CD4-positive, alpha-beta T cell treated with Interleukin-17A for 4 hours (primary cell): ENCODE results near the gene CALCA.
"Not testable (repeated sequence)": the region's sequence is repeated elsewhere in the genome, so short reads cannot be mapped to it uniquely, and the experiment has no call there.

Source experiments
- DNase-seq: peaks from one replicate; pipeline ENCODE4 v3.0.0-alpha.2; 2020; ENCODE audit warnings: mixed read lengths

The CALCA gene, protein sequence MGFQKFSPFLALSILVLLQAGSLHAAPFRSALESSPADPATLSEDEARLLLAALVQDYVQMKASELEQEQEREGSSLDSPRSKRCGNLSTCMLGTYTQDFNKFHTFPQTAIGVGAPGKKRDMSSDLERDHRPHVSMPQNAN

GRCh38 chr11:14971865-14972580, at the start of gene CALCA:
Gene CALCA, minus strand, starts transcription at chr11:14972351. Its CDS starts 1,159 bp downstream, at chr11:14971192.
- no peak for DNase-seq

DNA sequence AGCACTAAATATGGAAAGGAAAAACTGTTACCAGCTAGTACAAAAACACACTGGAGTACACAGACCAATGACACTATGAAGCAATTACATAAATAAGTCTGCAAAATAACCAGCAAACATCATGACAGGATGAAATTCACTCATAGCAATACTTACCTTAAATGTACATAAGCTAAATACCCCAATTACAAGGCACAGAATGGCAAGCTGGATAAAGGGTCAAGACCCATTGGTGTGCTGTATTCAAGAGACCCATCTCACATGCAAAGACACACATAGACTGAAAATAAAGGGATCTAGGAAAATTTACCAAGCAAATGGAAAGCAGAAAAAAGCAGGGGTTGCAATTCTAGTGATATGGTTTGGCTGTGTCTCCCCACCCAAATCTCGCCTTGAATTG, 44.0 kb upstream of the CALCA start:
- no peak for DNase-seq

- DNase-seq: no peak
Measured at GRCh38 chr11:15011776-15012345, 39.7 kb upstream of the CALCA start.

GRCh38 chr11:15010865-15011264, 38.7 kb upstream of the CALCA start:
- no peak for DNase-seq

GRCh38 chr11:15006139-15006759, 34.1 kb upstream of the CALCA start:
- DNase-seq: peak; percentile 10

DNA sequence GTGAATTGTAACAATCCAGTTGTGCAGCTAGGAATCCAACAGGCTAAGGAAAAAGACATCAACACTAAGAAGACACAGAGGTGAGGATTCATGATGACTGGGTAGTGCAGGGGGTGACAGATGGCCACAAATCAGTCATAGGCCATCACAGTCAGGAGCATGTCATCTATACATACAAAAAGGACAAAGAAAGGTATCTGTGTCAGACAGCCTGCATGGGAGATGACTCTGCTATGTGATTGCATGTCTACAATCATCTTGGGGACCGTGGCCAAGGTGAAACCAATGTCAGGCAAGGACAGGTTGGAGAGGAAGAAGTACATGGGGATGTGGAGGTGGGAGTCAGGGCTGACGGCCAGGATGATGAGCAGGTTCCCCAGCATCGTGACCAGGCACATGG, 16.0 kb upstream of the CALCA start:
- not testable (repeated sequence) for DNase-seq

- no peak for DNase-seq
Measured at GRCh38 chr11:14981507-14981906, 9.4 kb upstream of the CALCA start.

DNA sequence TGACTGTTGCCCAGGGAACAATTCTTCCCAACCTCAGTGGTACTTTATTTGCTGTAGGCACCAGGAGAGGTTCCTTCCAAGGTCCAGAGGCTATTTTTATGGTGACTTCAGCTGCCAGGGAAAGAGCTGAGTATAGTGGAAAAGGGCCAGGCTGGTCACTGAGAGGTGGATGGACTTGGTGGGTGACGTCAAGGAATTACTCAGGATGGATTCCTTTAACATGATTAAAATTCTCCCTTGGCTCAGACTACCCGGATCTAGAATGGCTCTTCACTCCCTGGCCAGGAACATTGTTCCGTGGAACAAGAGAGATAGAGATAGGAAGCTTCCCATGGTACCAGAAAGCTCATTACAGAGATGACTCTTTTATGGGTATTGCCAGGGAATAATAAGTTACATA, 8.7 kb upstream of the CALCA start:
- no peak for DNase-seq

- no peak for DNase-seq
Measured at GRCh38 chr11:14977101-14977880, 5.1 kb upstream of the CALCA start.

GRCh38 chr11:14975252-14975587, 3.1 kb upstream of the CALCA start:
- no peak for DNase-seq

DNA sequence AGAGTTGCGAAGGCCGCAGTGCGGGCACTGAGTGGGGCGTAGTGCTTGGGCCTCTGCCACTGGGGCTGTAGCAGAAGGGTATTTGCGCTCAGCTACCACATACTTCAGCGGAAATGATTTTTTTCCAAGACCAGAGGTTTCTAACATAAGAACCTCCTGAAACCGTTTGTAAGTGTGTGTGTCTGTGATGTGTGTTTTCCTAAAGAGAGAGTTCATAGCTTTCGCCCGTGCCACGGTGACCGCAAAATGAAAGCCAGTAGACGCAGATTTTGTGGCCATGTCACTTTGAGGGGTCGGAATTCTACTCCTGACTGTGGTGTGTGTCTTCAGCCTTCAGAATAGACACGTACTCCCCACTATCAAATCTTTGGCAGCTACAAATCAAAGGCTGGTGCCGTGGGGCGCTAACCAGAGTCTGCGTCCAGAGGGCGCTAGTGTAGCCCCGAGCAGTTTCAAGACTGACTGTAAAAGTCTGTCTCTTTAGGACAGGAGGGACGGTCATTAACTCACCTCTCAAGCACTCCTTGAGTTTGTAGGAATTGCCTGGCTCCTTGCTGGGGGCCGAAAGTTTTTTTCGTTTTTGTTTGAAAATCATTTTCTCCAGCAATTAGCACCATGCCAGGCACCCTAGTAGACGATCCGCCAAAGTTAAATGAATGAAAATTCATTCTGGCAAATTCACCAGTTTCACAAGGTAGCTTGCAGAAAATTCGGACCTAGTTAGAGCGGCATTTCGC, 2.5 kb upstream of the CALCA start:
- peak; percentile 60 for DNase-seq

- DNase-seq: peak; percentile 24
Measured at GRCh38 chr11:14973621-14974514, 1.7 kb upstream of the CALCA start.

DNA sequence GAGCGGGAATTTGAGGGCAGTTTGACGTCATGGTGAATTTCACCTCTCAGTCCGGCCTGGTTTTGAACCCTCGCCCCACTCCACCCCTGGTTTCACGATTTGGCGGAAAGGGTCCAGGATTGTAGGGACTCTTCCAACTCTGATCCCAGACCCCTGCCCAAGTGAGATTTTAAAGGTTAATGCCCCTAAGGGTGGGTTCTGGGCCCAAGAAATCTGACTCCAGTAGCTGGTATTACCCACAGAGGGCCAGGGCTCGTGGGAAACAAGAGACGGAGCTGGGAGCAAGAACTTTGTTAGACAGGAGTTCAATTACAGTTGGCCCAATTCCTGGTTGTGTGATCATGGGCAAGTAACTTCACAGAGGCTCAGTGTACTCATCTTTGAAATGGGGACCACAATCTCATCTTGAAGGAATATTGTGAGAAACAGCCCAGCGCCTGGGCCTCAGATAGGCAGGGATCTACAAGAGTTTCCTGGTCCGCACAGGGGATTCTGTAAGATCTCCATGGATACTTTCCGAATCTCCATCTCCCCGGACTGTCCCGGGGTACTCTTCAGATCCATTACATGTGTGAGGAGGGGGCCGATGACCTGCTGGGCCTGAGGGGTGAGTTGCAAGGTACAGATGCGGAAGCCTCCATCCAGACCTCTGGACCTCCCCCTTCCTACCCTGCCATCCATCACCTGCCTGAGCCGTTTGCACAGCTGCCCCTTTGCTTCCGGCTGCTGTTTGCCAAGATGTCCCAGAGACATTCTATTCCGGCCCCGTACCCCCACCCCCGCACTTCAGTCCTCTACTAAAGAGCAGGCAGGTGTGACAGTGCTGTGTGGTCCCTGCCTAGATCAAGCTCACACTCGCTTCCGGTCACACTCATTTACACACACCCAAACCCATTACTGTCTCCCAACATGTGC, 687 bp upstream of the CALCA start:
- DNase-seq: no peak

DNA sequence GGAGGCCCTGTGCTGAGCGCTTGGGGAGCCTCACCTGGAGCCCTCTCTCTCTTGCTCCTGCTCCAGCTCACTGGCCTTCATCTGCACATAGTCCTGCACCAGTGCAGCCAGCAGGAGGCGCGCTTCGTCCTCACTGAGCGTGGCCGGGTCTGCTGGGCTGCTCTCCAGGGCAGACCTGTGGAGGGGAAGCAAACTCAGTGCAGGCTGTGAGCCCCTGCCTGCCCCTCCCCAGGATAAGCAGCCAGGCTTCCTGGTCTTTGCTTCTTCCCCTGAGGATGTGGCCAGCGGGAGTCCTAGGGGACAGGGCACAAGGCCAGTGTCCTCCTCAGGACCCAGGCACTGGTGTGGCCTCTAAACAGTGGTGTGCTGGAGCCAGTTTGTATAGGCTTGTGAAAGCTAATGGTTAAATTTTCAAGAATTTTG, 2.2 kb downstream of the CALCA start:
- DNase-seq: peak; percentile 48

GRCh38 chr11:14967581-14968243, 4.4 kb downstream of the CALCA start:
- no peak for DNase-seq

GRCh38 chr11:14956111-14956510, 16.0 kb downstream of the CALCA start:
- DNase-seq: no peak

DNA sequence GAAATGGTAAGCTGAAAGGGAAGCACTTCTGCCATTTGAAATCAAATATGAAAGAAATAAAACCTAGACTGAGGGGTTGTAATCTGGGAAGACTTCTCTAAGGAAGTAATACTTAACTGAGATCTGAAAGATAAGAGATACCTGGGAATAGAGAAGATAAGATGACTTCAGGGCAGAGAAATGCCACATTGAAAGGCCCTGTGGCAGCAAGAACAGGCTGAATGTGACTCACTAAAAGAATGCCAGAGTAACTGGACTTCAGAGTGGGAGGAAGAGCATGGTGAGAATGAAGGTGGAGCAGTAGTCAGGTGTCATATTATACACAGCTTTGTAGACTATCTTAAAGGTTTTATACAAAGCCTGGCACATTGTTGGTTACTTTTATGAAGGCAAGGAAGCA, 17.6 kb downstream of the CALCA start:
- no peak for DNase-seq

DNA sequence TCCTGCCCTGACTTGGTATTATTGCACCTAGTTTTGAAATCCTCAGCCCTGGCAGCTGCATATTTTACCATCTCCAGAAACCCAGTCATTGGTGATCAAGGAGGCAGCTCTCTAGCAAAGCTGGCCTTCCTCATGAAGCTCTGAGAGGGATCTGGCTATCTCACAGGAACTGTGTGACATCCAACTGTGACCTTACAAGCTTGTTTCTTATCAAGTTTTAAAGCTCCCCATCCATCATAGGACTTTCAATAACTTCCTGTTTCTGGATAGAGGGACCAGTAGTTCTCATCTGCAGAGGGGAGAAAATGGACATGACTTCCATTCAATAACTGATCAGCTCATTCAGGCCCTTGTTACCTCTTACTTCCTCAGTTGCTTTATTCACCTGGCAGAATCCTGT, 18.2 kb downstream of the CALCA start:
- no peak for DNase-seq

DNA sequence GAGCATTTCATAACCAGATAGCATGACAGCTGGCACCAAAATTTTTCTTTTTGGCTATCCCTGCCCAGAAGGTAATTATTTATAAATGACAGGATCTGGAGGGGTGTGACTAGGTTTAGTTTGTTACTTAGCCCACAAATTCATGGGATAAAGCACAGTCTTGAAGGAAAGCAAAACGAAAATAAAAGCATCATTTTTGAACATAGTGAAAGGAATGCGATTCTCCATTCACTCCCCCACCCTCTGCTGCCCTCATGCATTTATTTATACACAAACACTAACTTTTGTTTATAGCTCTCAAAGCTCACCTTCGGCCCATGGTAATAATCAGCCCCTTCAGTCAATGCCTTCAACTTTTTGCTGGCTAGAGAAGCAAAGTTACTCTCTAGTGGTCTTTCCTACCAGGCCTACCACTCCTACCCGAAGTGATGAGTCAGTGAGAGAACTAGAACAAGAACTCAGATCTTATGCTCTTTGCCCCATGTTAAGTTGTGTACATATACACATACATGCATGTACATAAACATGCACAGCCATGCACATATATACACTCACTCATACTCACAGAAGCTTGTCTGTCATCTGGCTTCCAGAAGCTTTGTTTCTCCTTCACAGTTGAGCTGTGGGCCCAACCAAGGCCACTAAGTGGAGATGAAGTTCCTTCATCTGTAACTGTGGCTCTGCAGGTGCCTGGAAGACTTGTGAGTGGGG, 22.6 kb downstream of the CALCA start:
- DNase-seq: no peak
